OCI-LY1 (cell line): ENCODE data around the gene CEP128.

Experiments used
- H2AFZ ChIP-seq: fragments of 200-600 bp; sonication (generic), shearing (Covaris generic); 2 replicates; pipeline ENCODE4 v1.6.0; 2014; ENCODE audit warnings: antibody characterized with exemption, mild to moderate bottlenecking, low read length
- H3F3A ChIP-seq: fragments of 200-600 bp; sonication (generic), shearing (Covaris generic); 2 replicates; pipeline ENCODE4 v1.6.0; 2014; ENCODE audit warnings: mild to moderate bottlenecking, antibody characterized with exemption, low read length, moderate library complexity; ENCODE audit not compliant: insufficient read depth
- H3K27ac ChIP-seq: fragments of 200-600 bp; sonication (generic); 2 replicates; pipeline ENCODE4 v1.5.1; 2014; ENCODE audit warnings: low read length, mixed run types, mild to moderate bottlenecking, low read depth; ENCODE audit not compliant: poor library complexity, severe bottlenecking
- H3K27me3 ChIP-seq: fragments of 200-600 bp; sonication (generic); 2 replicates; pipeline ENCODE4 v1.6.0; 2014; ENCODE audit warnings: antibody characterized with exemption, mild to moderate bottlenecking, low read length, moderate library complexity; ENCODE audit not compliant: insufficient read depth
- H3K36me3 ChIP-seq: fragments of 200-600 bp; sonication (generic); 2 replicates; pipeline ENCODE4 v1.6.1; 2014; ENCODE audit warnings: mild to moderate bottlenecking, antibody characterized with exemption, low read length, moderate library complexity, mixed read lengths; ENCODE audit not compliant: insufficient read depth
- H3K4me1 ChIP-seq: fragments of 200-600 bp; sonication (generic); 2 replicates; pipeline ENCODE4 v1.5.1; 2014; ENCODE audit warnings: mild to moderate bottlenecking, low read length, moderate library complexity; ENCODE audit not compliant: insufficient read depth, severe bottlenecking
- H3K4me2 ChIP-seq: fragments of 200-600 bp; sonication (generic), shearing (Covaris generic); 2 replicates; pipeline ENCODE4 v1.6.1; 2014; ENCODE audit warnings: low read length
- H3K4me3 ChIP-seq: fragments of 200-600 bp; sonication (generic); 2 replicates; pipeline ENCODE4 v1.5.1; 2014; ENCODE audit warnings: low read length, low read depth, mild to moderate bottlenecking, mixed read lengths; ENCODE audit not compliant: poor library complexity, severe bottlenecking
- H3K79me2 ChIP-seq: fragments of 200-600 bp; shearing (Covaris generic); 2 replicates; pipeline ENCODE4 v1.6.1; 2016; ENCODE audit warnings: mixed run types, low read length, mixed read lengths; ENCODE audit not compliant: insufficient read depth
- H3K9ac ChIP-seq: fragments of 200-600 bp; sonication (generic), shearing (Covaris generic); 2 replicates; pipeline ENCODE4 v1.6.1; 2014; ENCODE audit warnings: mild to moderate bottlenecking, low read length, mixed read lengths
- H3K9me2 ChIP-seq: fragments of 200-600 bp; sonication (generic), shearing (Covaris generic); 2 replicates; pipeline ENCODE4 v1.6.1; 2014; ENCODE audit warnings: low read depth, mild to moderate bottlenecking, low read length, mixed read lengths
- H3K9me3 ChIP-seq: fragments of 200-600 bp; shearing (Covaris generic); 2 replicates; pipeline ENCODE4 v1.6.1; 2014; ENCODE audit warnings: low read length, mixed read lengths
- H4K20me1 ChIP-seq: fragments of 200-600 bp; sonication (generic), shearing (Covaris generic); 2 replicates; pipeline ENCODE4 v1.6.0; 2016; ENCODE audit warnings: mild to moderate bottlenecking, low read length; ENCODE audit not compliant: insufficient read depth
- EZH2 ChIP-seq: fragments of 200-600 bp; sonication (generic), shearing (Covaris generic); IDR thresholded peaks from 2 replicates; pipeline ENCODE4 v1.8.0; 2017; ENCODE audit warnings: borderline replicate concordance, mixed run types, mild to moderate bottlenecking, antibody characterized with exemption, low read length, moderate library complexity, mixed read lengths
- TF ChIP-seq, protein P1 (sequence below): fragments of 200-600 bp; sonication (generic), shearing (Covaris generic); IDR thresholded peaks from 2 replicates; pipeline ENCODE4 v1.5.1; 2017; ENCODE audit warnings: mild to moderate bottlenecking, antibody characterized with exemption, low read length, moderate library complexity, mixed read lengths

Gene CEP128

DNA sequence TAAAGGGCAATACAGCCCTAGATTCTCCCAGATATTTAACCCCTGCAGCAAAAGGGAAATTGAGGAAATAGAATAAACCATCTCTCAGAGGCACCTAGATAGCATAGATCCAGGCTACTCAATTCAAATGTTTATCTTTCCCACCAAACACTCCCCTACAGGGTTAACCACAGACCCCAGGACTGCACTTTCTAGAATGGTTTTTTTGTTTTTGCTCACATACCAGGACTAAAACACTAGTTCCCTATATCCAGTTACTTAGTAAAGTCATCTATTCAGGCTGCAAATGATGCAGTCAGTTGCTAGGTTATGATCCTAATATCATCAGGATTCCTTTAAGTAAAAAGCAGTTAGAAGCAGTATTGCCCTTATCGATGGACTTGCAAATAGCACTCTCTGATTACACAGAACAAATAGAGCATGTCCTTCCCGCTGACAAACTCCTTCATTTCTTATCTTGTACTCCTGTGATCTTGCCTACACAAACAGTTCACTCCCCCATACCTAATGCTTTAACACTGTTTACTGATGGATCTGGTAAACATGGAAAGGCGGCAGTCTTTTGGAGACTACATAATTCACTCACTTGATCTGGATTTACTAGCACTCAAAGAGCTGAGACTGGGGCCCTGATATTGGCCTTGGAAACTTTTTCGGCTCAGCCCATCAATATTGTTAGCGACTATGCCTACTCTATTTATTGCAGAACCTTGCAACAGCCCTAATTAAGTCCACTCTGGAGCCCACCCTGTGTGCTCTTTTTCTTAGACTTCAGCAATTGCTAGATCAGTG, 473.0 kb downstream of the CEP128 start:
- Histone ChIP-seq H3K4me2 (no peak overlapping the region), H3K36me3 (no peaks in the 10 kb centered on the region), H3K4me1 (no peaks in the 10 kb centered on the region), H3K79me2 (no peaks in the 10 kb centered on the region), H3K9ac (no peak overlapping the region), H3F3A (no peaks in the 10 kb centered on the region), H3K9me2 (no peaks in the 10 kb centered on the region), H2AFZ (no peak overlapping the region), H3K27me3 (no peaks in the 10 kb centered on the region), H3K9me3 (no peaks in the 10 kb centered on the region; the same call in 1 of the 2 replicates), H4K20me1 (no peaks in the 10 kb centered on the region), H3K4me3 (no peak overlapping the region), H3K27ac (no peak overlapping the region)
- TF ChIP-seq, protein P1, sequence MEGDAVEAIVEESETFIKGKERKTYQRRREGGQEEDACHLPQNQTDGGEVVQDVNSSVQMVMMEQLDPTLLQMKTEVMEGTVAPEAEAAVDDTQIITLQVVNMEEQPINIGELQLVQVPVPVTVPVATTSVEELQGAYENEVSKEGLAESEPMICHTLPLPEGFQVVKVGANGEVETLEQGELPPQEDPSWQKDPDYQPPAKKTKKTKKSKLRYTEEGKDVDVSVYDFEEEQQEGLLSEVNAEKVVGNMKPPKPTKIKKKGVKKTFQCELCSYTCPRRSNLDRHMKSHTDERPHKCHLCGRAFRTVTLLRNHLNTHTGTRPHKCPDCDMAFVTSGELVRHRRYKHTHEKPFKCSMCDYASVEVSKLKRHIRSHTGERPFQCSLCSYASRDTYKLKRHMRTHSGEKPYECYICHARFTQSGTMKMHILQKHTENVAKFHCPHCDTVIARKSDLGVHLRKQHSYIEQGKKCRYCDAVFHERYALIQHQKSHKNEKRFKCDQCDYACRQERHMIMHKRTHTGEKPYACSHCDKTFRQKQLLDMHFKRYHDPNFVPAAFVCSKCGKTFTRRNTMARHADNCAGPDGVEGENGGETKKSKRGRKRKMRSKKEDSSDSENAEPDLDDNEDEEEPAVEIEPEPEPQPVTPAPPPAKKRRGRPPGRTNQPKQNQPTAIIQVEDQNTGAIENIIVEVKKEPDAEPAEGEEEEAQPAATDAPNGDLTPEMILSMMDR = no peak
- no peak for TF ChIP-seq EZH2

DNA sequence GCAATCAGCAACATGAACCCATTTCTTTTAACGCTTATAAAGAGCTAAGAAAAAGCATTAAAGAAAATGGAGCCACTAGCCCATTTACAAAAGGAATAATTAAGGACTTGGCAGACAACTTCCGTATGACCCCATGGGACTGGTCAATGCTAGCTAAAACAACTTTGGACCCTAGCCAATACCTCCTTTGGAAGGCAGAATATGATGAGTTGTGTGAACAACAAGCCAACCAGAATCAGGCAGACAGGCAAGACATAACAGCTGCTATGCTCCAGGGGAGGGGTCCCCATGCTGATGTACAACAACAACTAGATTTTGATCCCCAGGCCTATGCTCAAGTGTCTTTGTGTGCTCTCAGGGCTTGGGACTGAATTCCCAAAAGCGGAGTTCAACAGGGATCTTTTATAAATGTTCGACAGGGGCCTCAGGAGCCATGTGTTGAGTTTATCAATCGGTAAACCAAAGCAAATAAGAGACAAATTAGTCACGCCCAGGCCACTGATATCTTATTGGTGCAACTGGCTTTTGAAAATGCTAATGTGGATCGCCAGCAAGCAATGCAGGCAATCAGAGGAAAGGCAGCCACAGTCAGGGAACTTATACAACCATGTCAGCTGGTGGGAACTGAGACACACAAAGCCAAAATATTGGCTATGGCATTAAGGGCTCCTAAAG, 475.9 kb downstream of the CEP128 start:
- H3K4me3 ChIP-seq = no peak overlapping the region
- H3K9me2 ChIP-seq = no peaks in the 10 kb centered on the region
- H3K27ac ChIP-seq = no peak overlapping the region
- TF ChIP-seq, protein P1 = no peak
- no peak for TF ChIP-seq EZH2
- no peaks in the 10 kb centered on the region for H3K36me3 ChIP-seq
- no peaks in the 10 kb centered on the region for H3K4me1 ChIP-seq
- H3K27me3 ChIP-seq = no peaks in the 10 kb centered on the region
- no peak overlapping the region for H2AFZ ChIP-seq
- H3K9ac ChIP-seq = no peak overlapping the region
- H3K4me2 ChIP-seq = no peak overlapping the region
- H3K9me3 ChIP-seq = no peaks in the 10 kb centered on the region
- no peaks in the 10 kb centered on the region for H4K20me1 ChIP-seq
- H3F3A ChIP-seq = no peaks in the 10 kb centered on the region
- H3K79me2 ChIP-seq = no peaks in the 10 kb centered on the region

DNA sequence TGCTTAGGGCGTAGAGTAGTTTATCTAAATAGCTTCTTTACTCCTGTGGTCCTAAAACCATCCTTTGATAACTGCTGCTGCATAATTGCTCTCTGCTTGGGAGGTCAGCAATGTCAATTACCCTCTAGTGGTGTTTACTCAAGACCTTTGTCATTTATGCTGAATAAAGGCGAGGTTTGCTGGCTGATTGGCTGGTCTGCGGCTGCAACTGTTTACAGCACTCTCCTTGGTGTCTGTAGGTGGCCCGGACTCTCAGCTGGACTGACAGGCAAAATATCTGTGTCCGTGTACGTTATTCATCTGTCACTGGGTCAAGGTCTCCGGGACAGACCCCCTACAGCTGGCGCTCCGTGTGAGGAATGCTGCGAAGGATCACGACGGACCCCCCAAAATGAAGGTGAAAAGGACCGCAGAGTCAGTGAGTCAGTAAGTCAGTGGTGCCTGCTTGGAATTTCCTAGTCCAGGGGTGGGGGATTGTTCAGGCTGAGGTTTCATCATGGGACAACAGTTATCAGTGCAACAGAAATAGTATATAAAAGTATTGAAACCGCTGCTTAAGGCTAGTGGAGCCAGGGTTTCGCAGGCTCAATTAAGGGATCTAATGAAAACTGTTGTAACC, 476.9 kb downstream of the CEP128 start:
- no peaks in the 10 kb centered on the region for H3K9me3 ChIP-seq

More for the DNA sequence above, 476.9 kb downstream of the CEP128 start:
- no peak overlapping the region for H3K9ac ChIP-seq
- H3K36me3 ChIP-seq = no peaks in the 10 kb centered on the region
- no peaks in the 10 kb centered on the region for H3F3A ChIP-seq
- no peak for TF ChIP-seq EZH2
- TF ChIP-seq, protein P1 = no peak
- H3K27ac ChIP-seq = no peak overlapping the region
- no peaks in the 10 kb centered on the region for H3K4me1 ChIP-seq
- no peaks in the 10 kb centered on the region for H3K79me2 ChIP-seq
- no peak overlapping the region for H2AFZ ChIP-seq
- H3K9me2 ChIP-seq = no peaks in the 10 kb centered on the region
- no peak overlapping the region for H3K4me2 ChIP-seq
- no peaks in the 10 kb centered on the region for H3K27me3 ChIP-seq
- H3K4me3 ChIP-seq = no peak overlapping the region
- no peaks in the 10 kb centered on the region for H4K20me1 ChIP-seq
